HepG2 (cell line): ENCODE data around the gene CHEK1. TPM values are rescaled to one million over a fixed set of nuclear protein-coding genes. Genes with fewer than 3 reads are reported as not detected.

Experiments used
- ATAC-seq: fragments of 200-7000 bp; cut with Tn5 transposase; 3 replicates; pipeline ENCODE4 v1.9.1; 2020; ENCODE audit warnings: mild to moderate bottlenecking, moderate library complexity
- BruUV-seq: library from RNA; stranded (reverse); fragments of 400-500 nt; replicated peaks from 2 replicates; lab custom pipeline; 2021; lab: Mats Ljungman, UMichigan
- CTCF ChIA-PET: fragments of 300-600 bp; formaldehyde crosslinking; extraction: SDS; loops from one replicate; lab custom pipeline; 2021; ENCODE audit warnings: low total read pairs, inconsistent platforms, low intra/inter-chr PET ratio; lab: Yijun Ruan, JAX
- POLR2A ChIA-PET: fragments of 350-600 bp; sonication (Branson Sonifier 250); formaldehyde crosslinking; loops from one replicate; lab custom pipeline; 2020; ENCODE audit warnings: antibody characterized with exemption, inconsistent platforms; lab: Yijun Ruan, JAX
- DNase-seq: peaks from one replicate; pipeline ENCODE4 v3.0.0-alpha.2; 2015; ENCODE audit warnings: low spot score
- FAIRE-seq: peaks from 3 replicates; lab custom pipeline; 2011; peaks lifted over from hg19 to GRCh38; lab: Jason Lieb, UNC
- H2AFZ ChIP-seq: one replicate; pipeline ENCODE4 v1.6.1; 2011; ENCODE audit warnings: low read length, inconsistent platforms
- H3K27ac ChIP-seq: fragments of 300-600 bp; 3 replicates; pipeline ENCODE4 v1.8.0; 2011; ENCODE audit warnings: mixed run types, mild to moderate bottlenecking, mixed read lengths, low read length, inconsistent platforms; ENCODE audit not compliant: insufficient read depth; ENCODE audit errors: extremely low read length
- H3K27me3 ChIP-seq, 2 experiments: fragments of 200-600 bp in 1 of 2; 2 replicates in 1 of 2; 3 replicates in 1 of 2; pipeline versions ENCODE4 v1.6.0 to v1.8.0; 2011; ENCODE audit warnings: low read length in 2 of 2, mild to moderate bottlenecking in 2 of 2, moderate library complexity in 2 of 2, inconsistent platforms in 1 of 2; ENCODE audit not compliant: insufficient read depth in 2 of 2, control insufficient read depth in 1 of 2
- H3K36me3 ChIP-seq, 2 experiments: fragments of 200-600 bp in 1 of 2; replicated peaks in 1 of 2; 2 replicates in 1 of 2; 3 replicates in 1 of 2; pipeline versions ENCODE4 v1.5.1 to v1.8.0; 2011; ENCODE audit warnings: low read length in 2 of 2, inconsistent platforms in 1 of 2; ENCODE audit not compliant: insufficient read depth in 2 of 2, control insufficient read depth in 1 of 2
- H3K4me1 ChIP-seq: 2 replicates; pipeline ENCODE4 v1.5.1; 2012; ENCODE audit warnings: low read length, inconsistent platforms; ENCODE audit not compliant: insufficient read depth
- H3K4me2 ChIP-seq: 2 replicates; pipeline ENCODE4 v1.6.0; 2011; ENCODE audit warnings: low read depth, low read length, inconsistent platforms
- H3K4me3 ChIP-seq, 3 experiments: fragments of 200-600 bp in 1 of 3; sonication (generic), shearing (Covaris generic) in 1 of 3; replicated peaks in 1 of 3; 2 replicates each; pipeline ENCODE4 v1.5.1; 2011 to 2016; ENCODE audit warnings: low read length in 3 of 3, inconsistent platforms in 2 of 3, low read depth in 2 of 3, mild to moderate bottlenecking in 2 of 3, control low read depth in 1 of 3, mixed read lengths in 1 of 3; ENCODE audit not compliant: insufficient read depth in 1 of 3
- H3K79me2 ChIP-seq: one replicate; pipeline ENCODE4 v1.6.1; 2011; ENCODE audit warnings: low read length, inconsistent platforms; ENCODE audit not compliant: insufficient read depth
- H3K9ac ChIP-seq: 2 replicates; pipeline ENCODE4 v1.6.0; 2011; ENCODE audit warnings: mild to moderate bottlenecking, low read depth, low read length, inconsistent platforms; ENCODE audit not compliant: insufficient read depth
- H3K9me3 ChIP-seq: 2 replicates; pipeline ENCODE4 v1.5.1; 2012; ENCODE audit warnings: mild to moderate bottlenecking, low read length
- H4K20me1 ChIP-seq: 2 replicates; pipeline ENCODE4 v1.6.0; 2011; ENCODE audit warnings: inconsistent platforms, mild to moderate bottlenecking, low read length, moderate library complexity; ENCODE audit not compliant: insufficient read depth
- NCOA1 ChIP-seq: sonication (generic); formaldehyde crosslinking; IDR thresholded peaks from 2 replicates; pipeline ENCODE4 v1.9.0; 2021; ENCODE audit warnings: missing genetic modification reagents
- ZBED4 ChIP-seq: sonication (generic); formaldehyde crosslinking; IDR thresholded peaks from 2 replicates; pipeline ENCODE4 v1.4.0; 2020; ENCODE audit warnings: missing genetic modification reagents, borderline replicate concordance
- ZBTB33 ChIP-seq: sonication (generic); formaldehyde crosslinking; IDR thresholded peaks from 2 replicates; pipeline ENCODE4 v1.4.0; 2020; ENCODE audit warnings: missing genetic modification reagents
- ZNF318 ChIP-seq: sonication (generic); formaldehyde crosslinking; IDR thresholded peaks from 2 replicates; pipeline ENCODE4 v1.4.0; 2020; ENCODE audit warnings: mild to moderate bottlenecking, missing genetic modification reagents
- WGBS: methylation state at CpG from one replicate; pipeline ENCODE4 v1.1.6; 2017; ENCODE audit warnings: low lambda C conversion rate; 5-methylcytosine and 5-hydroxymethylcytosine counted together
- in situ Hi-C: cut with HindIII; loops from 2 replicates; pipeline ENCODE4 v1.10.0; 2017; ENCODE audit warnings: low pct_unique_long_range_greater_than_20kb; ENCODE audit not compliant: extremely low pct_ligation_motif_present
- intact Hi-C: fragments of 100-400 bp; cut with micrococcal nuclease; formaldehyde crosslinking; loops from one replicate; pipeline ENCODE4 v1.10.0; 2022; ENCODE audit not compliant: unreplicated experiment
- polyA plus RNA-seq, 8 experiments: library from polyadenylated mRNA; depleted of rRNA in 3 of 8; stranded (reverse) in 7 of 8; unstranded in 1 of 8; fragments of >200 nt; fragmentation: Illumina TruSeq in 4 of 8; extraction: Trizol in 4 of 8; gene quantifications; 2 replicates each; pipeline versions ENCODE4 v1.2.1 to v1.2.3, GENCODE V29; 2011 to 2016; ENCODE audit warnings: low read depth in 4 of 8, missing spikeins in 1 of 8, mixed read lengths in 1 of 8; ENCODE audit not compliant: insufficient read depth in 1 of 8
- total RNA-seq, 5 experiments: library from RNA; depleted of rRNA; stranded (reverse); fragments of >200 nt; fragmentation: Illumina TruSeq; extraction: Trizol; gene quantifications; 2 replicates each; pipeline ENCODE4 v1.2.3, GENCODE V29; 2016; ENCODE audit warnings: low read depth in 1 of 5

CHEK1 gene
- total and polyA plus RNA-seq, 2 of the 13 experiments (the other 11 are each of a cell fraction or from before 2014, with no cell fraction given) = 17.8 to 83.2 TPM

- no peaks in the 10 kb centered on the region; a peak in 1 of 5 replicates for H3K27me3 ChIP-seq
Measured at GRCh38 chr11:125586623-125587022, 38.3 kb upstream of the CHEK1 start.

More at GRCh38 chr11:125586623-125587022, 38.3 kb upstream of the CHEK1 start:
- H3K9ac ChIP-seq = no peak overlapping the region
- peaks cover 2% of the 10 kb centered on the region for H3K79me2 ChIP-seq
- 99% methylated on average over 3 of the region's 3 CpGs for WGBS
- FAIRE-seq (no peak), ATAC-seq (no peak), DNase-seq (no peak)
- peaks cover 0 to 17% of the 10 kb centered on the region in 2 experiments; a peak in 4 of 5 replicates for H3K36me3 ChIP-seq
- ChIA-PET POLR2A (interaction anchor here (1.2 kb wide), 1 partner anchor 11 kb away, joined by 4 read pairs; no protein-coding TSS in a partner anchor), CTCF (no interaction called here)
- no peaks in the 10 kb centered on the region for H3K9me3 ChIP-seq
- intact Hi-C loops = no loop called here
- H3K27ac ChIP-seq = no peak overlapping the region
- H3K4me2 ChIP-seq = no peak overlapping the region
- H2AFZ ChIP-seq = no peak overlapping the region
- in situ Hi-C loops = no loop called here
- TF ChIP-seq NCOA1 (CRISPR knock-in tag) = no peak
- TF ChIP-seq ZBED4 (CRISPR knock-in tag) = no peak
- no peak for TF ChIP-seq ZNF318 (CRISPR knock-in tag)
- no peak for TF ChIP-seq ZBTB33
- no TSS peak for BruUV-seq
- H3K4me3 ChIP-seq = no peak overlapping the region
- no peaks in the 10 kb centered on the region for H4K20me1 ChIP-seq
- H3K4me1 ChIP-seq = peaks cover 10% of the 10 kb centered on the region; the same call in 1 of the 2 replicates
